Amniotic stem cell (primary cell): ENCODE data around the gene LTBP3.
"Not testable (repeated sequence)": the region's sequence is repeated elsewhere in the genome, so short reads cannot be mapped to it uniquely, and the experiment has no call there.

Experiments used
- DNase-seq: peaks from one replicate; lab custom pipeline; 2025; lab: John Stamatoyannopoulos, UW

LTBP3 gene

GRCh38 chr11:65536412-65537295 is 21.5 kb downstream of the LTBP3 start:
- no peak for DNase-seq

- no peak for DNase-seq
Observed at GRCh38 chr11:65535102-65535501, 23.1 kb downstream of the LTBP3 start.

GRCh38 chr11:65532388-65533064 is 25.6 kb downstream of the LTBP3 start:
- DNase-seq = no peak

DNA sequence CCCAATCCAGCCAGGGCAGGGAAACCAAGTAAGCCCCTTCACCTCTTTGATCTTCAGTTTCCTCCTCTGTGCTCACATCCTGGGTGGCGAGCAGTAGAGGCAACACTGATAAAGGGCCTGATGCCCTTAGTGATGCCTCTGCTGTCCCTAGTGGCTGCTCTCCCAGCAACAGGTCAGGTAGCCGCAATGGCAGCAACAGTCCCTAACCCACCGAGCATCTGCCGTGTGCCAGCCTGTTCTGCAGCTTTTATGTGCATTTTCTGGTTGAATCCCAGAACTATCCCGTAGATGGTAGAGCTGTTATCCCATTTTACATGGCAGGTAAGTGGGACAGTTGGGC is 28.0 kb downstream of the LTBP3 start:
- no peak for DNase-seq

- no peak for DNase-seq
Observed at GRCh38 chr11:65529475-65530156, 28.5 kb downstream of the LTBP3 start.

DNA sequence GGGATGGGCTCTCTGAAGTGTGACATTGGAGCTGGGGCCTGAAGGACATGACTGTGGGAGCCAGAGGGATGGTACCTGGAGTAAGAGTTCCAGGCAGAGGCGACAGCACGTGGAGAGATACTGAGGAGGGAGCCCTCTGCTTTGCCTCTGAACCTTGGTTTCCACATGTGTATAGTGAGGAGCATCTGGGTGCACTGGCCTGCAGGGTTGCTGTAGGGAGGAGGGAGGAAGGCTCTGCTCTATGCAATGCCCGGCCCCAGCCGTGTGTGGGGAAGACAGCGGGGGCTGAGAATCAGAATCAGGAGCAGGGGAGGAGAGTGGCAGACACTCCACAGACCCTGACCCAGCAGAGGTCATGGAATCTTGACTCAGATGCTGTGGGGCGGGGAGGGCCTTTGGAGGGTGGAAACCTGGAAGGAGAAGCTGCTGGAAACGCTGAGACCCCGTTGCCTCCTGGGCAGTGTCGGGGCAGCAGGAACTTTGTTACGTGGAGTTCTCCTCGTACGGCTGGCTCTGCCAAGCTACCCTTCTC is 29.3 kb downstream of the LTBP3 start:
- DNase-seq = no peak

DNA sequence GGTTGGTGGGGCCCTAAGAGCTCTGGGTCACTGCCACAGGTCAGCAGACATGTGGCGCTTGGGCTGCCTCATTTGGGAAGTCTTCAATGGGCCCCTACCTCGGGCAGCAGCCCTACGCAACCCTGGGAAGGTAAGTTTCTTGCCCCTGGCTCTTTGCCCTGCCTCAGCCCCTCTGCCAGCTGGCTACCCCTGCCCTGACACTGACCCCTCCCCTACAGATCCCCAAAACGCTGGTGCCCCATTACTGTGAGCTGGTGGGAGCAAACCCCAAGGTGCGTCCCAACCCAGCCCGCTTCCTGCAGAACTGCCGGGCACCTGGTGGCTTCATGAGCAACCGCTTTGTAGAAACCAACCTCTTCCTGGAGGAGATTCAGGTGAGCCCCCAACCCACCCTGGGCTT is 31.4 kb downstream of the LTBP3 start:
- no peak for DNase-seq

DNA sequence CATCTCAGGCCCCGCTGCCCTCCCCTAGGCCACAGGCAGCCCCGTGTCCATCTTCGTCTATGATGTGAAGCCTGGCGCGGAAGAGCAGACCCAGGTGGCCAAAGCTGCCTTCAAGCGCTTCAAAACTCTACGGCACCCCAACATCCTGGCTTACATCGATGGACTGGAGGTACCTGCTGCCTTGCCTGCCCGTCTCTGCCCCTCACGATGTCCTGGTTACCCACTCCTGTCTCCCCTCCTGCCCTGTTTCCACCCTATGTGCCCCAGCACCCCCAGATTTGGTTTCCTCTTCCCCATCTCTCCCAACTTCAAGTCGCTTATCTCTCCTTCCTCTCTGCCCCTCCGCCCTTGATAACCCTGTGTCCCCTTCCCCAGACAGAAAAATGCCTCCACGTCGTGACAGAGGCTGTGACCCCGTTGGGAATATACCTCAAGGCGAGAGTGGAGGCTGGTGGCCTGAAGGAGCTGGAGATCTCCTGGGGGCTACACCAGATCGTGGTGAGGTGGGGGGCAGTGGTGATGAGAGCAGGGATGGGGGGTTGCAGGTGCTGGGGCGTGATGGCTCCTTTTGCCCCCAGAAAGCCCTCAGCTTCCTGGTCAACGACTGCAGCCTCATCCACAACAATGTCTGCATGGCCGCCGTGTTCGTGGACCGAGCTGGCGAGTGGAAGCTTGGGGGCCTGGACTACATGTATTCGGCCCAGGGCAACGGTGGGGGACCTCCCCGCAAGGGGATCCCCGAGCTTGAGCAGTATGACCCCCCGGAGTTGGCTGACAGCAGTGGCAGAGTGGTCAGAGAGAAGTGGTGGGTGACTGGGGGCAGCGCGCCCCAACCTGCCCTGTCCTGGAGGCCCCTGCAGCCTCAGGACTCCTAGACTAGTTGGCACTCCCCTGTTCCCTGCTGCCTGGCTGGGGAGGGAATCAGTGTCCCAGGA is 32.3 kb downstream of the LTBP3 start:
- DNase-seq = no peak

- DNase-seq = peak; percentile 65
Observed at GRCh38 chr11:65524741-65525545, 33.2 kb downstream of the LTBP3 start, which contains the start of gene SCYL1. Gene SCYL1 (plus strand): TSS chr11:65525083. CDS start chr11:65525154, 71 bp downstream.

GRCh38 chr11:65524014-65524740 is 34.0 kb downstream of the LTBP3 start:
- no peak for DNase-seq

- DNase-seq = not testable (repeated sequence)
Observed at GRCh38 chr11:65523631-65523968, 34.6 kb downstream of the LTBP3 start.

DNA sequence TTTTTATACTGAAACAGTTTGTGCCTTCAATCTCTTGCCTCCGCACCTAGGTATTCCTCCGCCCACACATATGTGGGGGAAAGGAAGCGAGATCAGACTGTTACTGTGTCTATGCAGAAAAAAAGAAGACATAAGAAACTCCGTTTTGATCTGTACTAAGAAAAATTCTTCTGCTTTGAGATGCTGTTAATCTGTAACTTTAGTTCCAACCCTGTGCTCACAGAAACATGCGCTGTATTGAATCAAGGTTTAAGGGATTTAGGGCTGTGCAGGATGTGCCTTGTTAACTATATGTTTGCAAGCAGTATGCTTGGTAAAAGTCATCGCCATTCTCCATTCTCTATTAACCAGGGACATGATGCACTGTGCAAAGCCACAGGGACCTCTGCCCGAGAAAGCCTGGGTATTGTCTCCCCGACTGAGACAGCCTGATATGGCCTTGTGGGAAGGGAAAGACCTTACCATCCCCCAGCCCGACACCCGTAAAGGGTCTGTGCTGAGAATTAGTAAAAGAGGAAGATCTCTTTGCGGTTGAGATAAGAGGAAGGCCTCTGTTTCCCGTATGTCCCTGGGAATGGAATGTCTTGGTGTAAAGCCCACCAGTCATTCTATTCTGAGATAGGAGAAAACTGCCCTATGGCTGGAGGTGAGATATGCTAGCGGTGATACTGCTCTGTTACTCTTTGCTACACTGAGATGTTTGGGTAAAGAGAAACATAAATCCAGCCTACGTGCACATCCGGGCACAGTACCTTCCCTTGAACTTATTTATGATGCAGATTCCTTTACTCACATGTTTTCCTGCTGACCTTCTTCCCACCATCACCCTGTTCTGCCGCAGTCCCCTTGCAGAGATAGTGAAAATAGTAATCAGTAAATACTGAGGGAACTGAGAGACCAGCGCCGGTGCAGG is 35.2 kb downstream of the LTBP3 start:
- DNase-seq = not testable (repeated sequence)

DNA sequence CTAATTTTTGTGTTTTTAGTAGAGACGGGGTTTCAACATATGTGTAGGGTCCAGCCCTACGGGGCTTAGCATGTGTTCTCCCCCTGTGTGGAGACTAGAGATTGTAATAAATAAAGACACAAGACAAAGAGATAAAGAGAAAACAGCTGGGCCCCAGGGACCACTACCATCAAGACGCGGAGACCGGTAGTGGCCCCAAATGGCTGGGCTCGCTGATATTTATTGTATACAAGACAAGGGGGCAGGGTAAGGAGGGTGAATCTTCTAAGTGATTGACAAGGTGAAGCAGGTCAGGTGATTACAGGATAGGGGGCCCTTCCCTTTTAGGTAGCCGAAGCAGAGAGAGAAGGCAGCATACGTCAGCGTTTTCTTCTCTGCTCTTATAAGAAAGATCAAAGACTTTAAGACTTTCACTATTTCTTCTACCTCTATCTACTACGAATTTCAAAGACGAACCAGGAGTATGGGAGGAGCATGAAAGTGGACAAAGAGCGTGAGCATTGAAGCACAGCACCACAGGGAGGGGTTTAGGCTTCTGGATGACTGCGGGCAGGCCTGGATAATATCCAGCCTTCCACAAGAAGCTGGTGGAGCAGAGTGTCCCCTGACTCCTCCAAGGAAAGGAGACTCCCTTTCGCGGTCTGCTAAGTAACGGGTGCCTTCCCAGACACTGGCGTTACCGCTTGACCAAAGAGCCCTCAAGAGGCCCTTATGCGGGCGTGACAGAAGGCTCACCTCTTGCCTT is 36.2 kb downstream of the LTBP3 start:
- DNase-seq = not testable (repeated sequence)

DNA sequence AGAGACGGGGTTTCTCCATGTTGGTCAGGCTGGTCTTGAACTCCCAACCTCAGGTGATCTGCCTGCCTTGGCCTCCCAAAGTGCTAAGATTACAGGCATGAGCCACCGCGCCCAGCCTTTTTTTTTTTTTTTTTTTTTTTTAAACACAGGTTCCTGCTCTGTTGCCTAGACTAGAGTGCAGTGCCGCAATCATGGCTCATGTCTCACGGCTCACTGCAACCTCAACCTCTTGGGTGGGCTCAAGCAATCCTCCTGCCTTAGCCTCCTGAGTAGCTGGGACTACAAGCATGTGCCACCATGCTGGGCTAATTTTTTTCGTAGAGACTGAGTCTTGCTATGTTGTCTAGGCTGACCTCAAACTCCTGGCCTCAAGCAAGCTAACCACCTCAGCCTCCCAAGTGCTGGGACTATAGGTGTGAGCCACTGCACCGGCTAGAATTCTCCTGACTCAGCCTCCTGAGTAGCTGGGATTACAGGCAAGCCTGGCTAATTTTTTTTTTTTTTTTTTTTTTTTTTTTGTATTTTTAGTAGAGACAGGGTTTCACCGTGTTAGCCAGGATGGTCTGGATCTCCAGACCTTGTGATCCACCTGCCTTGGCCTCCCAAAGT is 39.1 kb downstream of the LTBP3 start:
- not testable (repeated sequence) for DNase-seq

- DNase-seq = no peak
Observed at GRCh38 chr11:65516135-65516968, 41.8 kb downstream of the LTBP3 start.

DNA sequence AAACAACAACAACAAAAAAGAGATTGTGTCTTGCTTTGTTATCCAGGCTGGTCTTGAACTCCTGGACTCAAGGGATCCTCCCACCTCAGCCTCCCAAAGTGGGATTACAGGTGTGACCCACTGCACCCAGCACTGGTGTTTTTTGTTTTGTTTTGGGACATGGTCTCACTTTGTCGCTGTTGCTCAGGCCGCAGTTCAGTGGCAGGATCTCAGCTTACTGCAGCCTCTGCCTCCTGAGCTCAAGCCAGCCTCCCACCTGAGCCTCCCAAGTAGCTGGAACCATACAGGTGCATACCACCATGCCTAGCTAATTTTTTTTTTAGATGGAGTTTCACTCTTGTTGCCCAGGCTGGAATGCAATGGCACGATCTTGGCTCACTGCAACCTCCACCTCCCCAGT is 45.8 kb downstream of the LTBP3 start:
- DNase-seq = not testable (repeated sequence)
